Astrocyte (in vitro differentiated cells and primary cell): ENCODE results near the gene FLNC.

Experiments
- CTCF ChIP-seq: IDR thresholded peaks from 2 replicates; pipeline ENCODE4 v1.5.1; 2011; ENCODE audit warnings: low read depth, mild to moderate bottlenecking, inconsistent platforms, low read length, moderate library complexity; ENCODE audit not compliant: insufficient read depth
- EZH2 ChIP-seq: IDR thresholded peaks from 2 replicates; pipeline ENCODE4 v1.6.1; 2012; ENCODE audit warnings: mild to moderate bottlenecking, low read length, inconsistent platforms; ENCODE audit not compliant: insufficient read depth

DNA sequence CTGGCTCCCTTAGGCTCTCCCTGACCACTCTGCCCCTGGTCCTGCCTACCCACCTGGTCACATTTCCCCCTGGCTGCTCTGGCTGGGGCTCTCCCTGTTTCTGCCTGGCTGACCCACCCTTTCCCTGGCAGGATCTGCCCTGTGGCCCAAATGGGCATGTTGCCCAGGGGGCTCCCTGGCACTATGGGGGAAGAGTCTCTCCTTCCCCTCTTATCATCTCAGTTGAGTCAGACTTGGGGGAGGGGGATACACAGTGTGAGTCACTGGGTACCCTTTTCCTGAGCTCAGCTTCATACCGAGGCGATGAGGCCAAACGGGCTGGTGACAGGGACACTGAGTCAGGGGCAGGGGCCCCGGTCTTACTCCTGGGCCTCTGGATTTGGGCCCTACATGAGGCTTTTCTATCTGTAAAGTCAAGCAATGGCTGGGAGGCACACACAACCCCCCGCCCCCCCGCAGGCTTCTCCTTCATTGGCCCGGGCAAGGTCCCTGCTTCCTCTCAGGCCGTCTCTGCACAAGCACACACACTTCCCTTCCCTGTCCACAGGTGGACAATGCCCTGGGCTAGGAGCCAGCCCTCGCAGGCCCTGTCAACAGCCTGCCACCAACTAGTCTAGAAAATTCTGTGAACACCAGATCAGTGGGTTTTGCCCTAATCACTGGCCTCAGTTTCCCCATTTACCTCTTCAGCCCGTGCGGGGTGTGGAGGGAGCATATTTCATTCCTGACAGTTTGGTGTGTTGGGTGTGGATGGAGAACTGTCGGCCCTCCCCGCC is 627 bp upstream of the FLNC start:
- TF ChIP-seq CTCF: no peak
- TF ChIP-seq EZH2: no peak
